DND-41 (cell line): ENCODE measurements around the gene LCK.

Experiments used
- CTCF ChIP-seq: IDR thresholded peaks from 2 replicates; pipeline ENCODE4 v1.5.1; 2012; ENCODE audit warnings: borderline replicate concordance, low read length, moderate library complexity, mild to moderate bottlenecking; ENCODE audit not compliant: poor library complexity, severe bottlenecking; ENCODE audit errors: extremely low read depth
- EZH2 ChIP-seq: IDR thresholded peaks from 3 replicates; pipeline ENCODE4 v1.6.1; 2012; ENCODE audit warnings: borderline replicate concordance, low read depth, mild to moderate bottlenecking, moderate library complexity, low read length, inconsistent platforms; ENCODE audit not compliant: severe bottlenecking

- TF ChIP-seq CTCF: no peak
- no peak for TF ChIP-seq EZH2
Measured at GRCh38 chr1:32274646-32275340, 23.7 kb downstream of the LCK start.
